Fibroblast of the aortic adventitia (primary cell): ENCODE results near the gene GMDS. TPM values are rescaled to one million over a fixed set of nuclear protein-coding genes. Genes with fewer than 3 reads are reported as not detected.

ENCODE experiments used
- DNase-seq: peaks from one replicate; pipeline ENCODE4 v3.0.0-alpha.2; 2010; ENCODE audit warnings: low read depth
- H3K4me3 ChIP-seq: 2 replicates; pipeline ENCODE4 v1.5.1; 2011; ENCODE audit warnings: low read depth, mild to moderate bottlenecking, control low read depth, low read length, moderate library complexity
- CTCF ChIP-seq: IDR thresholded peaks from 2 replicates; pipeline ENCODE4 v1.5.1; 2011; ENCODE audit warnings: mild to moderate bottlenecking, low read length, control low read depth, inconsistent platforms; ENCODE audit not compliant: insufficient read depth
- total RNA-seq: library from RNA; depleted of rRNA; stranded (reverse); fragments of >200 nt; gene quantifications from 2 replicates; pipeline ENCODE4 v1.2.3, GENCODE V29; 2012; ENCODE audit warnings: low replicate concordance

GMDS gene
- total RNA-seq, 1 donor, result 15.9 TPM

- no peak overlapping the region for H3K4me3 ChIP-seq
- TF ChIP-seq CTCF, result no peak
- no peak for DNase-seq
Observed at GRCh38 chr6:1942834-1943233, 302.6 kb downstream of the GMDS start.

- no peak overlapping the region for H3K4me3 ChIP-seq
- no peak for TF ChIP-seq CTCF
- no peak for DNase-seq
Observed at GRCh38 chr6:1941534-1941933, 303.9 kb downstream of the GMDS start.

- no peak for DNase-seq
- no peak overlapping the region for H3K4me3 ChIP-seq
- TF ChIP-seq CTCF, result no peak
Observed at GRCh38 chr6:1940381-1940780, 305.0 kb downstream of the GMDS start.

DNA sequence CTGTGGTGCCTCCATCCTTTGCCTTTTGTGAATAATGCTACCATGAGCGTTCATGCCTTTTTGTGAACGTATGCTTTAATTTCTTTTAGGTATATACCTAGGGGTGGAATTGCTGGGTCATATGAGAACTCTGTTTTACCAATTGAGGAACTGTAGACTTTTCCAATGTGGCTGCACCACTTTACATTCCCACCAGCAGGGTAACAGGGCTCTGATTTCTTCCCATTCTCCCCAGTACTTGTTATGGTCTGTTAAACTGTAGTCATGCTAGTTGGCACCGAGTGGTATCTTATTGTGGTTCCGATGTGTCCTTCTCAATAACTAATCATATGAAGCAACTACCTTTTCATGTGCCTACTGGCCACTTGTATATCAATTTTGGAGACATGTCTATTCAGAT is 312.1 kb downstream of the GMDS start:
- H3K4me3 ChIP-seq, result no peak overlapping the region
- TF ChIP-seq CTCF, result no peak
- DNase-seq, result no peak

DNA sequence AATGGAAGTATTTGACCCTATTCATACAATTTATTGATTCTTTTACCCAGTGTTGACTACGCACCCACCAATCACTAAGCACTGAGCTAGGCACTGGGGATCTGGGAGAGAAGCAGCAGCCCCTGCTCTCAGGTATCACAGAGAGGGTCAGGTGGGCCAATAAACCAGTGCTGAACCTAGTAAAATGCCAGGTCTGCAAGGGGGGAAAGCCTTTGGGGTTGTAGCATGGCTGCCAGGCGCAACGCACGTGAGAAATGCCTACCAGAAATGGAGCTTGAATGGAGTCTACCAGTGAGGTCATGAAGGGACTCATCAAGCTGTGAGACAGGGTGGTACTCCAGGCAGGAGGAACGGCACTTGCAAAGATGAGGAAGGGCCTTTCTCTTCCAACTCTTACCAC is 313.6 kb downstream of the GMDS start:
- DNase-seq, result no peak
- H3K4me3 ChIP-seq, result no peak overlapping the region
- no peak for TF ChIP-seq CTCF

- DNase-seq, result peak; percentile 39
- no peak overlapping the region for H3K4me3 ChIP-seq
- TF ChIP-seq CTCF, result no peak
Observed at GRCh38 chr6:1930356-1930755, 315.0 kb downstream of the GMDS start.

DNA sequence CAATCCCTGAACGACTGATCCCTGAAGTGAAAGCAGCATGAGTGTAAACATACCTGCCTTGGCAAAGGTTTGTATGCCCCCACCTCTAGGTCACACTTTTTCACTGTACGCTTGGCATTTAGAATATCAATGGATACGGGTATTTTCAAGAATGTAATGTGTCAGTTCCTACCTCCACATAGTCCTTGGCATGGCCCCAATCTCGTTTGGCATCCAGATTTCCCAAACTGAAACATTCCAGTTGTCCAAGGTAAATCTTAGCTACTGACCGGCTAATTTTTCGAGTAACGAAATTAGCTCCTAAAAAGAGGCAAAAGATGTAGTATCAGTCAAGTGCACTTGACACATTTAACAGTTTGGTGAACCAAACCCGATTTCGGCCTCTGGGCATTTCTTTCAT is 315.5 kb downstream of the GMDS start:
- no peak for DNase-seq
- H3K4me3 ChIP-seq, result no peak overlapping the region
- no peak for TF ChIP-seq CTCF
